ENCODE data around the gene PEPD. TPM values are rescaled to one million over a fixed set of nuclear protein-coding genes. Genes with fewer than 3 reads are reported as not detected.
"Not testable (repeated sequence)": the region's sequence is repeated elsewhere in the genome, so short reads cannot be mapped to it uniquely, and the experiment has no call there.

PEPD gene
- 25.0 and 30.2 TPM in 2 replicates for total RNA-seq (2014; rRNA removed; shearing (Covaris generic))
- 43.7 and 64.9 TPM in 2 replicates for polyA plus RNA-seq (2014; cell fraction: nucleus; rRNA removed)

DNA sequence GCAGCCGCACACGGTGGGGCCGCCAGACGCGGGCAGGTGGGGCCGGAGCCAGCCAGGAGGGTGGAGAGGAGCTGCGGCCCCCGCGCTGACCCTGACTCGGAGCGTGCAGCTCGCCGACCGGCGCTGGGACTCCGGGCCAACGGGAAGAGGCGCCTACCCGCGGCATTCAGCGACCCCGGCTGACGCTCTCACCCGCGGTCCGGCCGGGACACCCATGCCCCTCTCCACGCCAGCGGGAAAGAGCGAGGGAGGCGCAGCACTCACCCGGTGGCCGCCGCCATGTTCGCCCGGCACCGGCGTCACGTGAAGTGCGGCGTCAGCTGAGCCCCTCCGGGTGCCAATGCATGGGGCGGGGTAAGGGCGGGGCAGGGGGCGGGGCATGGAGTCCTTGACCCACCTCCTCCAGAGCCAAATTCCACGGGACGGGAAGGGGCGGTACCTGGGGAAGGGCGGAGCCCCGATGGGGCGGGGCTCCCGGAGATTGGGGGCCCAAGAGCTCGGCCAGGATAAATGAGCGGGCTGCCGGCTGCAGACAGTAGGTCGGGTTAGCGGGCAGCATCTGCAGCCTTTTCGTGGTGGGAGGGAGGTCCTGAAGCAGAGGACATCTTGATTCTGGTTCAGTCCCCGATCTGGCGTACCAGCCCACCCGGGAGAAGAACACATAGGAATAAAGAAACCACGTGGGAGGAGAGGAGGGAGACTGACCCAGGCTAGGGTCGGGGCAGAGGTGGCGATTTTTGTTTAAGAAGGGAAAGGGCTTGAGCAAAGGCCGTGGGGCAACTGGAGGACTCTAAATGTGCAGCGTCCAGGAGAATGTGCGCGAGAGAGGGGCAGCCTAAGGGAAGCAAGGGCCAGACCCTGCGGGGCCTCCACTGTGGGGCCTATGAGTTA, at the start of gene PEPD:
Gene PEPD (minus strand): TSS at position 312 of the 891 bp plus-strand sequence. CDS start 31 bp downstream, at position 281.
- DNase-seq (ENCODE audit: extremely low read depth, low read depth) = peak; percentile 80

DNA sequence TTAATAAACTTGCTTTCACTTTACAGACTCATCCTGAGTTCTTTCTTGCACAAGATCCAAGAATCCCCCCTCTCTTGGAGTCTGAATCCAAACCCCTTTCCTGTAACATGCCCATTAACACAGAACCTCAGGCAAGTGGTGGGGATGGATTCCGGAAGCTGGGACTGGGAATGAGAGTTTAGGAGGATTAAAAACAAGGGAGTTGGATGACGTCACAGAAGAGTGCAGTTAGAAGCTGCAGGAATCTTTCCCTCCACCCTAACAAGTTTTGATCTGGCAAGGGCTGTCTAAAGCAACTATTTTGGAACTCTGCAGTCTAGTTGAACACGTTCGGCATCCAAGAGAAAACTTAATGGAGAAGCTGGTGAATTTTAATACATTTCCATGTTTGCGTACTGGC, 48.2 kb upstream of the PEPD start:
- no peak for DNase-seq (ENCODE audit: extremely low read depth, low read depth)

DNA sequence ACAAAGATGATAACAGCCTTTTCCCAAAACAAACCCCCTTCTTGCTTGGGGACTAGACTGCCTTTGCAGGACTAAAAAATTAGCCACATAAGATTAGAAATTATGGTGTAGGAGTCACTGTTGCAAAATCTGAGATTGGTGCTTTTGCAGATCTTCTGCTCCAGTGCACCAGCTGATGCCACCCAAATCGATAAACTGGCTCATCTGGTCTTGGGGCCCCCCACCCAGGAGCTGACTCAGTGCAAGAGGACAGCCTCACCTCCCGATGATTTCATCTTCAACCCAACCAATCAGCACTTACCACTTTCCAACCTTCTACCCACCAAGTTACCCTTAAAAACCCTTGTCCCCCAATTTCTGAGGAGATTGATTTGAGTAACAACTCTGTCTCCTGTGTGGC, 47.1 kb upstream of the PEPD start:
- DNase-seq (ENCODE audit: extremely low read depth, low read depth) = no peak

DNA sequence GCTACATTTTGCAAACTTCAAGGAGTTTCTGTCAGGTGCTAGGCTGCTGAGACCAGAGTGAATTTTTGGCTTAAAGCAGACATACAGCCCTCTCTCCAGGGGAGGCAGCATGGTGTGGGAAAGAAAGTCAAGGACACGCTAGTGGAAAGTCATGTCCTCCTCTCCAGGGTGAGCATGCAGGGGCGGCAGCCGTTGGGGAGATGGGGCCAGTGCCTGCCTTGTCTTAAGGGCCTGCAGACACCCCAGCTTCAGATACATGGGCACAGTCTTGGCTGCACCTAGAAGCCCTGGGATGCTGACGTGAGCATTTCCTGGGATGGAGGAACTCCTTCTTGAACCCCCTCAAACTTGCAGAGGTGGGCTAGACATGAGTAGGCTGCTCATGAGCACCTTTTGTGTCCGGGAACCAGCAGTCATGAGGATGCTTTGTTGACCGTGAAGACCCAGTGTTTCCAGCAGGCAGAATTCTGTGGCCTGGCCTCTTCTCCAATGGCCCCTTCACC, 43.3 kb upstream of the PEPD start:
- no peak for DNase-seq (ENCODE audit: extremely low read depth, low read depth)

DNA sequence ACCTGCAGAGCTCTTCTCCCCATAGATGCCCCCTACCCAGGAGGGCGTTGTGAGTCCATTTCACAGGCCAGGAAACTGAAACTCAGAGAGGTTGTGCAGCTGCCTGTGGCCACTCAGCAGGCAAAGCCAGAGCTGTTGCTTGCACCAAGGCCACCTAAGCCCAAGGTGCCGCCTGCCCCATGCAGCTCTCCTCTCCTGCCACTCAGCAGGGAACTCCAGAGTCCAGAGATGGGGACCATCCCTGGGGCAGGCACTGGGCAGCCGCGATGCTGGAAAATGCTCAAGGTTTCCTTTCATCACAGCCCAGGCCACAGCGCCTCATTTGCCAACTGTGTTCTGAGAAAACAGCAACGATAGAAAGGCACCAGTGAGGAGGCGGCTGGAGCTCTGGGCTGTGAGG, 41.0 kb upstream of the PEPD start:
- no peak for DNase-seq (ENCODE audit: extremely low read depth, low read depth)

DNA sequence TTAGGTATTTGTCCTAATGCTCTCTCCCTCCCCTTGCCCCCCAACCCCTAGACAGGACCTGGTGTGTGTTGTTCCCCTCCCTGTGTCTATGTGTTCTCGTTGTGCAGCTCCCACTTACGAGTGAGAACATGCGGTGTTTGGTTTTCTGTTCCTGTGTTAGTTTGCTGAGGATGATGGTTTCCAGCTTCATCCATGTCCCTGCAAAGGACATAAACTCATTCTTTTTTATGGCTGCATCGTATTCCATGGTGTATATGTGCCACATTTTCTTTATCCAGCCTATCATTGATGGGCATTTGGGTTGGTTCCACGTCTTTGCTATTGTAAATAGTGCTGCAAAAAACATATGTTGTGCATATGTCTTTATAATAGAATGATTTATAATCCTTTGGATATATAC, 40.1 kb upstream of the PEPD start:
- not testable (repeated sequence) for DNase-seq (ENCODE audit: extremely low read depth, low read depth)

DNA sequence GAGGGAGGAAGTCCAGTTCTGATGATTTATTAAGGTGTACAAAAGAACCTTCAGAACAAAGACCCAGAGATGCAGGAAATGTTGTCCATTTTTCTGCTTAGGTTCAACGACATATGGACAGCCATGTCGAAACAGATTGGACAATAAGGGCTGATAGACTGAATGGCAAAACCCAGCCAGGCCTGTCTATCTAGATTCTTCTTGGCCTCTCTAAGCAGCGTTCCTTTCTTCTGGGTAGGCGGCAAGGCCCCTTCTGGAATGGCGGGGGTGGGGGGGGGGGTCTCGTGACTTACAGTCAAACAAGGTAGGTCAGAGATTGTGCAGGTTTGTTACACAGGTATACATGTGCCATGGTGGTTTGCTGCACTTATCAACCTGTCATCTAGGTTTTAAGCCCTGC, 39.7 kb upstream of the PEPD start:
- DNase-seq (ENCODE audit: extremely low read depth, low read depth) = no peak

DNA sequence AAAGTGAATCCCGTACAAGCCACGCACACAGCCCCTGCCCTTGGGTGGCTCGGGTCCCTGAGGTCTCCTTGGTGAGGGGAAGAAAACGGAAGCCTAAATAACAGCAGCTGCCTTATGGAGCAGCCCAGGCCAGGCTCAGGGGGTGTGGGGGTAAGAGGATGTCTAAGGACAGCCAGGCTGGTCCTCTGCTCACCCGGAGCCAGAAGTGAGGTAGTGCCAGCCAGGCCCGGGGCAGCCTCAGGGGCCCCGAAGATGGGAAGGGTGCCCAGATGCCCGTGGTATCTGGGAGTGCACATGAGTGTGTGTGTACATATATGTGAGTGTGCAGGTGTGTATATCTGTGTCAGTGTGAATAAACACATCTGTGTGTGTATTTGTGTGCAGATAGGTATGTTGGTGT, 38.4 kb upstream of the PEPD start:
- DNase-seq (ENCODE audit: extremely low read depth, low read depth) = no peak

DNA sequence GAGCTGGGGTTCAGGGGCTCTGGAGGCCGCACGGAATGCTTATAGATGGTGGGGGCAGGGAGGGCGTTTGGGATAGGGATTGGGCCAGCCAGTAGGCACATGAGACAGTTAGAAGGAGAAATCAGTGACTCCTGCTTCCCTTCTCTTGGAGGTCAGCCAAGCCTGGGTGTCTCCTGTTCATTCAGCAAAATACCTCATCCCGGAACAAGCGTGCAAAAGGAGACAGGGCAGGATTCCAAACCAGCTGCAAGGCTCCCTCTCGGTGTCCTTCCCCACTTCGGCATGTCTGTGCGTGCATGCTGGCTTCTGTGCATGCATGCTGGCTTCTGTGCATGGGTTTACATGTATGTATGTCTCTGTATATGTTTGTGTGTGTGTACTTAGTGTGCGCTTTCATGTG, 37.3 kb upstream of the PEPD start:
- DNase-seq (ENCODE audit: extremely low read depth, low read depth) = no peak

DNA sequence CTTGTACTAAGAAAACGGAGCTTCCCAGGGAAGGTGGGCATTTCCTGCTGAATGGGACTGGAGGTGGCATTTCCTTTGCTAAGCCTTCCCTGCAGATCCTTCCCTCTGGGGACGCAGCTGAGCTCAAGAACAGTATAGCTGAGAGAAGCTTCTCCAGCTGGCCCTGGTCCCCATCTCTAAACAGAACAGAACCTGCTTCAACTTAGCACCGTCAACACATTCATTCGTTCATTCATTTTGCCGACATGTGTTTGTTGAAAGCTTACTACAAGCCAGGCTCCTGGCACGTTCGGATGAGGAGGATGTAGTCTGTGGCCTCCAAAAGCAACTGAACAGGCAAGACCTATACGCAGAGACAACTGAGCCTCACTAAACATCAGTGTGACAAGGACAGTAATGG, 36.6 kb upstream of the PEPD start:
- DNase-seq (ENCODE audit: extremely low read depth, low read depth) = no peak

DNA sequence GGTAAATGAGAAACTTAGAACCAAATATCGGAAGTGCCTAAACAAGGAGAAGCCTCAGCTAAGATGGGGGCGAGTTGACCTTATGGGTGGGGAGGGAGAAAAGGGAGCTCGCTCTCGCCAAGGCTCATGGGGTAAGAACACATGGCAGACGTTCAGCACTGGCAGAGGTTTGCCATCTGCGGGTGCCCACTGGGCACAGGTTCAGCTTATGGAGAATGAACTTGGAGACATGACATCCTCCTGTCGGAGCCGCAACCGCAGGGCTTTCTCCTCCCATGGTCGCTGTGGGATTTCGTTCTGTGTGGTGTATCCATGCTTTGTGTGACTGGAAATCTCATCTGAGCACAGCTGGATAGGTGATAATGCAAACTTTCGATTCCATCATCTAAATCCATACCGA, 36.1 kb upstream of the PEPD start:
- no peak for DNase-seq (ENCODE audit: extremely low read depth, low read depth)

DNA sequence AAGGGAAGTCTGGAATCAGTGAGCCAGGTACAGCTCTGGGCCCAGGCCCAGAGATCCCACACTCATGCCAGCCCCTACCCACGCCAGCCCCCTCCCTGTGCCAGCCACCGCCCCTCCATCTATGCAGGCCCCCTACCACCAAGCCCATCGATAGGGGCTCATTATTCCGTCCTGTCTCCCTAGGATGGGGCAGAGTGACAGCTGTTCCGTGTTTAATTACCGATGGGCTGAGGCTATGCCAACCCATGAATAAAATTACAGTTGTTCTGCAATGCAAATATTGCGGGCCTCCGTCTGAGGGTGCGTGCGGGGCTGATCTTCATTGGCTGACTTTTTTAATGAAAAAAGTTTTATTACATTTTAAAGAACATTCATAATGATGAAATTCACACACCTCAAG, 35.6 kb upstream of the PEPD start:
- no peak for DNase-seq (ENCODE audit: extremely low read depth, low read depth)

DNA sequence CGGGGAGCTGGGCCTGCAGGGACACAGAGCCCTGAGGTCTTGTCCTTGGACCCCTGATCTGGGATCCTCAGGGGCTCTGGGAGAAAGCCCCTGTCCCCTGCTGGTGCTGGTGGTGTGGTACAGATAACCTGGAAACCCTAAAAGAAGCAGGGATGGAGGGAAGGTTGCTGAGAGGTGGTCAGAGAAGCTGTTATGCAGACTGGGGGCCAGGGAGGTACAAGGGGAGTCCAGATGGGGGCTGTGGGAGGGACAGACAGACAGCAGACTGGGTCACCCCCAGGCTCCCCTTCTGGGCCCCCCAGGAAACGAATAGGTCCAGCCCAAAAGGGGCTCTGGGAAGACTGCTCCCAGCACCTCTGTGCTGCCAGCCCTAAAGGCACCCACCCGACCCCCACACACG, 34.7 kb upstream of the PEPD start:
- no peak for DNase-seq (ENCODE audit: extremely low read depth, low read depth)

DNA sequence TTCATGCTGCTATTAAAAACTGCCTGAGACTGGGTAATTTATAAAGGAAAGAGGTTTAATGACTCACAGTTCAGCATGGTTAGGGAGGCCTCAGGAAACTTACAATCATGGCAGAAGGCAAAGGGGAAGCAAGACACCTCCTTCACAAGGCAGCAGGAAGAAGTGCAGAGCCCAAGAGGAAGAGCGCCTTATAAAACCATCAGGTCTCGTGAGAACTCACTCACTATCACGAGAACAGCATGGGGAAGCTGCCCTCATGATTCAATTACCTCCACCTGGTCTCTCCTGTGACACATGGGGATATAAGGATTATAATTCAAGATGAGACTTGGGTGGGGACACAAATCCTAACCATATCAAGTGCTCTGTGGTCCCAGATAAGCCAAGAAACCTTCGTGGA, 34.1 kb upstream of the PEPD start:
- DNase-seq (ENCODE audit: extremely low read depth, low read depth) = not testable (repeated sequence)

DNA sequence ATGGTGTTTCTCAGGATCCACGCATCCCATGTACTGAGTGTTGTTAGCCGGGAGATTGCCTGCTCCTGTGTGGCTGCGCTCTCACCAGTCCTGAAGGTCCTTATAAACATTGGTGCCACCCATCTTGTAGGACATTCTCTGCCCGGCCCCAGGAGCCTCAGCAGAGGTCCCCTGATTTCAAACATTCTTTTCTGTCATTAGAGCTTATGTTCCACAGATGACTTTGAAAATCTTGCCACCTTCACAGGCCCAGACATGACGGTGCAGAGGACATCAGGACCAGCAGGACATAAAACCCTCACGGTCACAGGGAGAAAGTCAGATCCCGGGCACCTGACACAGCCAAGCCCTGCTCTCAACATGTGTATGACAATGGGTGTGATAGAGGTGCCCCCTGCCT, 33.2 kb upstream of the PEPD start:
- no peak for DNase-seq (ENCODE audit: extremely low read depth, low read depth)

DNA sequence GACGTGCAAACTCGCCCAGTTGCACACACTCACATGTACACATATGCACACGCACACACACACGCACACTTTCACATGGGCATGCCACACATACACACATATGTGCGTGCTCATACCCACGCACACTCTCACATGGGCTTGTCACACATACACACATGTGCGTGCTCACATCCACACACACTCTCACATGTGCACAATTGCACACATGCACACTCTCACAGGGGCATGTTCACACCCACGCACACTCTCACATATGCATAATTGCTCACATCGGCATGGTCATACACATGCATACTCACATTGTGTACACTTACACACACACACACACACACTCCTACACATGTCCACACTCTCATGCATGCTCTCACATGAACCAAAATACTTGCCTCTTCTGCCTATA, 32.8 kb upstream of the PEPD start:
- DNase-seq (ENCODE audit: extremely low read depth, low read depth) = no peak

DNA sequence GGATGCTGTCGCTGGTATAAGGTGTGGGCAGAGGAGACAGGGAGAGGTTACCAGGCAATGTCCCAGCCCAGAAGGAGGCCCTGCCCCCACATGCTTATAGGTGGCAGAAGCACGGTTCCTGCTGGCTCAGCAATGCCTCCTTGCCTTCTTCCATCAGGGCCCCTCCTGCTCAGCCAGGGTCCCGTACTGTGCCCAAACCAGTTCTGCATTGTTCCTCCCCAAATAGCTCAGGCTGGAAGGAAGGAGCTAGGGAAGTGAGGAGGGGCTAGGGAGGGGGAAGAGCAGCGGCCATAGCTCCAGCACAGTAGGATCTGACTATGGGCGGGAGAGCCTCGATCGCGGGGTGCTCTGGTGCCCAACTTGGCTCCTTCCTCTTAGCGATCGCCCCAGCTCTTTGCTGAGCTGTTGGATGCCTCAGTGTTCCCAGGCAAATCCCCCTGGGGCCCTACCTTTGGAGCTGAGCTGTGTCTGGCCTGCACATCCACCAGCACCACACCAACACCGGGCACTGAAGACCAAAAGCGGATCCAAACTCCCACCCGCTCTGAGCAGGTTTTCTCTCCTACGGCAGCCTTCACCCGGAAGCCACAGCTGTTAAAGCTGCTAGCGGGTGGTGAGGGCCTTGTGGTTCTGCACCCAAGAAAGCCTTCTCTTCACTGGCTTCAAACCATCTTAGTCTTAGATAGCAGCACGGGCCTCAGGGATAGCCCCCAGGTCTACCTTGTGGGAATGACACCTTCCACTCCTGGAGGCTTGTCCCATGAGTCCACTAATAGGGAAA, 32.1 kb upstream of the PEPD start:
- DNase-seq (ENCODE audit: extremely low read depth, low read depth) = no peak

DNA sequence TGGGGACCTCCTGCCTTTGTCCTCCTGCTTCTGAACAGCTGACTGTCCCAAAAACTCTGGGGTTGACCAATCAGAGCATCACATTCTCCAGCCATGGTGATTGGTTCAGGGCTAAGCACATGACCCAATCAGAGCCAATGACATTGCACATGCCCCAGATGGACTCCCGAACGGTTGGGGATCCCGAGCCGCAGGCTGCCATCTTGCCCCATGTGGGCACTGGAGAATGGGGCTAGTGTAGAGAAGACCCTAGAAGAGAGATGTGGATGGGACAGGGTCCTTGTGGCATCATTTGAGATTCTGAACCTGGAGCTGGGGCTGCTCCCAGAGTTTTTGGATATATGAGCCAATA, 31.3 kb upstream of the PEPD start:
- DNase-seq (ENCODE audit: extremely low read depth, low read depth) = no peak

DNA sequence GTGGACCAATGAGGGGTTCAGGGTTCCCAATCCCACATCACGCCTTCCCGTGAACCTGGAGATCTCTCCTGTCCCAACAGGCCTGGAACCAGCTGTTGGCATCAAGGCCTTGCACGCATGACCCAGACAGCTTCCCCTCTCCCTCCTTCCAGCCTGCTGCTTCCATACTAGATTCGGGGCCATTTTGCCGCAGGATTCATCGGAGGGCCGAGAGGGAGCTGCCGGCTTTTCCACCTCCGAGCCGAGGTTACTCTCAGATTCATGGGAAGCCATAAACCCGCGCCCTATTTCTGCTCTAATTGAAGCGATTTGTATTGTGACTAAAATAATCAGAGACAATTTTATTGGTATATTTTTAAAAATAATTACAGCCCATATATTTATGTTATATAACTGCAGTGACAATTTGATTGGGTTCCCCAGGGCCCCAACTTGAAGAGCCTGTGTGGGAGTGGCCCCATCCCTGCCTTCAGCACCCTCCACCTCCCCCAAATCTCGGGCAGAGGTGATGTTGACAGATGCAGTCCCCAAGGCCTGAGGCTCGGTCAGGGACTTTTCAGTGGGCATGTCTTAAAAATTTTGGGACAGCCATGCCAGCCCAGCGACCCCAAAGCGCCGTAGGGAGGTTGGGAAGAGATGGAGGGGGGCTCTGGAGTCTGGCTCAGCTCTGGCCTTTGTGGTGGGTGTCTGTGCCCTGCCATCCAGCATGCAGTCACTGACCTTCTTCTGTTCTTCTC, 30.8 kb upstream of the PEPD start:
- no peak for DNase-seq (ENCODE audit: extremely low read depth, low read depth)

DNA sequence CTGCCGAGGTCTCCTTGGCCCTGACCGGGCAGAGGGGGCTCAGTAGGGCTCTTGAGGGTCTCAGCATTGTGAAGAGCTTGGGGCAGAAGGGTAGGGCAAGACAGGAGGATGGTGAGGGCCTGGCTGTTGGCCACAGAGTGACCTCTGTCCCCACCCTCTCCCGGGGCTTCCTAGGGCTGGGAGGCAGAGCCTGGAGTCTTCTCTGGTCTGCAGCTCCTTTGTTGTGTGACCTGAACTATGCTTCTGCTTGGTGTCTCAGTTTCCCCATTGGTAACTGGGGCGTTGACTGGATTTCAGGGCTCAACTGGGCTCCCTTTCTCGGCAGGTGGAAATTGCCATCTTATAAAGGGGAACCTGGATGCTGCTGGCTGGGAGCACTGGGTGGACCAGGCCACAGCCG, 30.1 kb upstream of the PEPD start:
- no peak for DNase-seq (ENCODE audit: extremely low read depth, low read depth)

DNA sequence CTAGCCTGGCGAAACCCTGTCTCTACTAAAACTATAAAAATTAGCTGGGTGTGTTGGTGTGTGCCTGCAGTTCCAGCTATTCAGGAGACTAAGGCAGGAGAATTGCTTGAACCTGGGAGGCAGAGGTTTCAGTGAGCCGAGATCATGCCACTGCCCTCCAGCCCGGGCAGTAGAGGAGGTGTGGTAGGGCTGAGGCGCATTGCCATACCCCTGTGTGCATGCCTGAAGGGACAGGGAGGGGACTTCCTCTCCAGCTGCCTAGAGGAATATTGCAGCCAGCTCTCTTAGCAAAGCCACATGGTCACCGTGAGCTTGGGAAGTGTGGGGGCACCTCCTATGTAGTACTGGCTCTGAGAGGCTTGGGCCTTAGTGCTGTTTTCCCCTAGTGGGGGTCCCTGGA, 29.2 kb upstream of the PEPD start:
- DNase-seq (ENCODE audit: extremely low read depth, low read depth) = no peak
